ENCODE results near the gene EIF4EBP3. TPM values are rescaled to one million over a fixed set of nuclear protein-coding genes. Genes with fewer than 3 reads are reported as not detected.

Gene EIF4EBP3
- total RNA-seq, 1 donor from 2014 or later = 19.3 TPM

DNA sequence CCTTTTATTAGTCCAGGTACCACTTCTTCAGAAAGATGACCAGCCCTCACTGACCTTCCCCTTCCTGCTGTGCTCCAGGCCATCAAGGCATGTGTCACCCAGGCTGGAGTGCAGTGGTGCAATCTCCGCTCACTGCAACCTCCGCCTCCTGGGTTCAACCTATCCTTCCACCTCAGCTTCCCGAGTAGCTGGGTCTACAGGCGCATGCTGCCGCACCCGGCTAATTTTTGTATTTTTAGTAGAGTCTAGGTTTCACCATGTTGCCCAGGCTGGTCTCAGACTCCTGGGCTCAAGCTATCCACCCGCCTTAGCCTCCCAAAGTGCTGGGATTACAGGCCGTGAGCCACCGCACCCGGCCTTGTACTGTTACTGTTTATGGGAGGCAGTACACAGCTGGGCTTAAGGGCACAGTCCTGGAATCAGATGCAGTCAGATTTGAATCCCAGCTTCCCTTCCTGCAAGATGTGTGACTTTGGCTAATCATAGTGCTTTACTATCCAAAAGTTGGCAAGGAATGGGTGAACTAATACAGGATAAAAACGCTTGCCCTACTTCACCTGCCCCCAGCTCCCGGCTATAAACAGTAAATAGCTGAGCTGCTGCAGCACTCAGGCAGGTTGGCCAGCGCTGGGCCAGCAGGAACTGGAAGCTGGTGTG is 483 bp upstream of the EIF4EBP3 start:
- Histone ChIP-seq H3K9me3 (no peaks in the 10 kb centered on the region), H3K27ac (peak overlapping the region; percentile 96), H3K4me1 (peaks cover 37% of the 10 kb centered on the region), H3K4me3 (peak overlapping the region; percentile 61), H3K27me3 (ENCODE audit: low read depth) (no peaks in the 10 kb centered on the region), H3K36me3 (peaks cover 62% of the 10 kb centered on the region)
- DNase-seq (no peak), ATAC-seq (peak in 1 of 2 donors; percentile 0)
- TF ChIP-seq CTCF (IDR thresholded peaks at IDR 0.05) = no peak
- intact Hi-C loops (cut with DNase I) = no loop called here

- ATAC-seq (peak; percentile 72 to 76), DNase-seq (no peak)
- intact Hi-C loops (cut with DNase I) = no loop called here
- Histone ChIP-seq H3K9me3 (no peaks in the 10 kb centered on the region), H3K4me1 (peaks cover 37% of the 10 kb centered on the region), H3K27ac (peak overlapping the region; percentile 96), H3K27me3 (ENCODE audit: low read depth) (no peaks in the 10 kb centered on the region), H3K4me3 (peak overlapping the region; percentile 61), H3K36me3 (peaks cover 58% of the 10 kb centered on the region)
- TF ChIP-seq CTCF (IDR thresholded peaks at IDR 0.05) = no peak
These were observed 832 bp downstream of the EIF4EBP3 start for GRCh38 chr5:140548300-140548688.

- Histone ChIP-seq H3K27me3 (ENCODE audit: low read depth) (no peaks in the 10 kb centered on the region), H3K36me3 (peaks cover 53% of the 10 kb centered on the region), H3K4me1 (peaks cover 38% of the 10 kb centered on the region), H3K27ac (peak overlapping the region; percentile 96), H3K4me3 (peak overlapping the region; percentile 61), H3K9me3 (no peaks in the 10 kb centered on the region)
- DNase-seq = no peak
- ATAC-seq = no peak
- intact Hi-C loops (cut with DNase I) = no loop called here
- TF ChIP-seq CTCF (IDR thresholded peaks at IDR 0.05) = no peak
These were observed 1.3 kb downstream of the EIF4EBP3 start for GRCh38 chr5:140548791-140549190.

DNA sequence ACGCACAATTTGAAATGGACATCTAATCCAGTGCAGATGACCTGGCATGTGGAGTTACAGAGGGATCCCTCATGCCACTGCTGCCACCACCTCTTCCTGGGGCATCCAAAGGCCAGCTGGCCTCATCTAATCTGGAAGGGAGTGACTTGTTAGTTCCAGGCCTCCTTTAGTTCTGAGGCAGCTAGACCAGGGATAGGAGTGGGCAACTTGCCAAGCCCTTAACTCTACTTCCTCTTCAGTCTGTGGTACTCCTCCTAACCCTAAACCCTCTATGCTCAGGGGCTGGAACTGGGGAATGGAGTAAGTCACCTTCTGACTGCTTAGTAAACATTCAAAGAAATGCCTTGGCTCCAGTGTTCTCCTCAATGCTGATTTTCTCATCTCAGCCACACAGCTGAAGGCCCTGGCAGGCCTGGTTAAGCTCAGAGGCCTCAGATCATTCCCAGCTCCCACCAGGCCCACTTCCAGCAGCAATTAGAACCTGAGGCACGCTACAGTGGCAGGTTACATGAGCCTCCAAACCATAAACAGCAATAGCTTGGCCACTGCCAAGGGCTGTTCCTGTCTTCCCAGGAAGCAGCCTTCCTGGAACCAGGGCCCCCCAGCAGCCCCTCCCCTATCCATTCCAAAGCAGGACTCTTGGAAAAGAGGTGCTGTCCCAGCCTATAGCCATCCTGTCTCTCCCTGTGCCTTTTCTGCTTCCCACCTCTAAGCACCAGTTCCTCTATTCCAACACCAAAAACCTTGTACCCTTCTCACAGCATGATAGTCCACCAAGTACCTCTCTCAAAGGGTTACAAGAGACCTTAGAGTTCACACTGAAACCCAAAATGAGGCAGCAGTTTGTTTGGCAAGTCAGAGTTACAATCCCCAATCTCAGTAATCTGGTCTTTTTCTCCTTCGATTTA is 2.0 kb downstream of the EIF4EBP3 start:
- peak in 1 of 2 donors; percentile 14 for ATAC-seq
- intact Hi-C loops (cut with DNase I) = no loop called here

More for the DNA sequence above, 2.0 kb downstream of the EIF4EBP3 start:
- Histone ChIP-seq H3K4me1 (peaks cover 45% of the 10 kb centered on the region), H3K27me3 (ENCODE audit: low read depth) (no peaks in the 10 kb centered on the region), H3K9me3 (no peaks in the 10 kb centered on the region), H3K4me3 (no peak overlapping the region), H3K36me3 (peaks cover 46% of the 10 kb centered on the region), H3K27ac (peak overlapping the region; percentile 96)
- no peak for DNase-seq
- no peak for TF ChIP-seq CTCF (IDR thresholded peaks at IDR 0.05)
